Ovary (tissue), 9 donors: ENCODE measurements around the gene EXTL1. TPM values are rescaled to one million over a fixed set of nuclear protein-coding genes. Genes with fewer than 3 reads are reported as not detected.

Experiments
- DNase-seq, 5 donors: peaks; one replicate each; pipeline ENCODE4 v3.0.0-alpha.2; 2019 to 2020
- H3K27ac ChIP-seq, 2 donors: fragments of 200-600 bp; one replicate each; pipeline versions ENCODE4 v1.5.1 to v1.8.0; 2019 to 2022
- H3K27me3 ChIP-seq: fragments of 200-600 bp; one replicate; pipeline ENCODE4 v1.8.0; 2022
- H3K36me3 ChIP-seq: fragments of 200-600 bp; sonication (generic); one replicate; pipeline ENCODE4 v1.5.1; 2019
- H3K4me1 ChIP-seq: one replicate; pipeline ENCODE4 v1.8.1; 2013; ENCODE audit warnings: mild to moderate bottlenecking, moderate library complexity; ENCODE audit not compliant: insufficient read depth
- H3K4me3 ChIP-seq: fragments of 200-600 bp; sonication (generic); one replicate; pipeline ENCODE4 v1.5.1; 2017
- H3K9me3 ChIP-seq, 2 donors: fragments of 200-600 bp in 1 of 2; sonication (generic) in 1 of 2; one replicate each; pipeline versions ENCODE4 v1.5.1 to v1.8.1; 2013 to 2019; ENCODE audit warnings: mild to moderate bottlenecking in 1 of 2, moderate library complexity in 1 of 2
- EP300 ChIP-seq: sonication (generic); formaldehyde crosslinking; IDR thresholded peaks from one replicate; pipeline ENCODE4 v1.6.1; 2017; ENCODE audit warnings: antibody characterized with exemption
- POLR2A ChIP-seq: fragments of 450-650 bp; IDR thresholded peaks from one replicate; pipeline ENCODE4 v1.6.1; 2017; ENCODE audit warnings: antibody characterized with exemption, mild to moderate bottlenecking, moderate library complexity
- WGBS, 3 donors: extraction: QIAGEN DNeasy Blood & Tissue Kit in 1 of 3; methylation state at CpG; one replicate each; pipeline versions ENCODE4 v1.1.5 to v1.1.7; 2013 to 2017; 5-methylcytosine and 5-hydroxymethylcytosine counted together
- intact Hi-C, 4 donors: fragments of 100-400 bp; cut with DNase I; formaldehyde crosslinking; loops; one replicate each; pipeline versions ENCODE4 v1.11.0 to v1.15.1; 2022 to 2023
- polyA plus RNA-seq, 2 donors: library from polyadenylated mRNA; stranded (reverse); fragments of 200-250 nt in 1 of 2; fragments of 350-450 nt in 1 of 2; fragmentation: Illumina TruSeq in 1 of 2; extraction: RNeasy Lipid Tissue Mini Kit (QIAGEN cat#74804) in 1 of 2; gene quantifications; one replicate each; pipeline ENCODE4 v1.2.3, GENCODE V29; 2013 to 2014
- total RNA-seq, 7 donors: library from RNA; depleted of rRNA in 2 of 7; stranded (reverse); fragments of >200 nt in 2 of 7; fragmentation: NEBNext Ultra II Directional in 3 of 7; extraction: Animal tissue kit (Norgen Biotek cat#: 25700) in 3 of 7; gene quantifications; one replicate each; pipeline versions ENCODE4 v1.1.0 to v1.2.4, GENCODE V29; 2016 to 2023
- TF ChIP-seq, protein P1 (sequence below), 3 donors: fragments of 450-650 bp in 2 of 3; fragments of 200-600 bp in 1 of 3; IDR thresholded peaks; one replicate each; pipeline versions ENCODE4 v1.5.1 to v1.8.0; 2016 to 2022; ENCODE audit warnings: antibody characterized with exemption in 3 of 3, mild to moderate bottlenecking in 1 of 3
- donor health status: DM: no; HTN: no; CAD: no; lungs with moderate emphysema.
- donor health status: DM: no; HTN: no; CAD: no.
- donor health status: Bipolar disorder and iron deficiency.
- donor health status: DM: yes; HTN: yes; CAD: no.
- donor health status: DM: no; HTN: no; CAD: no.
- donor health status: DM: yes; HTN: yes; CAD: no.

EXTL1 gene
- total and polyA plus RNA-seq, 9 donors, result 0.47 to 4.5 (median 2.8) TPM

DNA sequence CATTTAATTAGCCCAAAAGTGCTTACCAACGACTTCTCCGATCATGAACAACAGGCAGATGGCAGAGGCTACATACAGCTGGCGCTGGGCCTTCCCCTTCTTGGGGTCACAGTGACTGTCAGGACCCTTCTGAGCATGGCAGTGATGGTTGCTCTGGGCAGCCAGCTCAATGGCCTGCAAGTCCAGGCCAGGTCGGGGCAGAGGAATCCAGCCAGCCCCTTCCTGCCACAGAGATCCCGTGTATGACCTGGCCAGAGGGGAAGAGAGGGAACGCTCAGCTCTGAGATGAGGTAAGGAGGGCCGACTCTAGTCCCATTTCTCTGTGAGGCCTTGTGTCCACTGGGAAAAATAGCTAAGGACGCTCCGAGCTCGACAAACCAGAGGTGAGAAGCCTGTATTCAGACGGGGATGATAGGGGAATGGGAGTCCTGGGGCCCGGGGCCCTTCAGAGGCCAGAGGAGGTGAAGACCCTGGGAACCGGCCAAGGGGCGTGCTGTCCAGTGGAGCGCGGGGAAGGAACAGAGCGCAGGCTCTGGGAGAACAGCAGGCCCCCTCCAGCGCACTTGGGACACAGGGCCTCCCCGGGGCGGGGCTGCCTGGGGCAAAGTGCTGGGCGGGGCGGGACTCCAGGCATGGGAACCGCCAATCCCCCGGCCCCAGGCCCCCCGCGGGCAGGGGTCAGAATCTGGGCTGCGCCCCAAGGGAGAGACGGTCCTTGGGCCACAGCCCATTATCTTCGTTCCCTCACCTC, 23.6 kb downstream of the EXTL1 start:
- Histone ChIP-seq H3K27me3 (peaks cover 3% of the 10 kb centered on the region), H3K36me3 (no peaks in the 10 kb centered on the region), H3K9me3 (no peaks in the 10 kb centered on the region), H3K4me3 (no peak overlapping the region), H3K27ac (no peak overlapping the region), H3K4me1 (no peaks in the 10 kb centered on the region)
- no peak for DNase-seq
- WGBS, 3 donors, result 23 to 25% (median 24%) methylated on average over 26 to 29 of the region's 29 CpGs
- TF ChIP-seq, protein P1, sequence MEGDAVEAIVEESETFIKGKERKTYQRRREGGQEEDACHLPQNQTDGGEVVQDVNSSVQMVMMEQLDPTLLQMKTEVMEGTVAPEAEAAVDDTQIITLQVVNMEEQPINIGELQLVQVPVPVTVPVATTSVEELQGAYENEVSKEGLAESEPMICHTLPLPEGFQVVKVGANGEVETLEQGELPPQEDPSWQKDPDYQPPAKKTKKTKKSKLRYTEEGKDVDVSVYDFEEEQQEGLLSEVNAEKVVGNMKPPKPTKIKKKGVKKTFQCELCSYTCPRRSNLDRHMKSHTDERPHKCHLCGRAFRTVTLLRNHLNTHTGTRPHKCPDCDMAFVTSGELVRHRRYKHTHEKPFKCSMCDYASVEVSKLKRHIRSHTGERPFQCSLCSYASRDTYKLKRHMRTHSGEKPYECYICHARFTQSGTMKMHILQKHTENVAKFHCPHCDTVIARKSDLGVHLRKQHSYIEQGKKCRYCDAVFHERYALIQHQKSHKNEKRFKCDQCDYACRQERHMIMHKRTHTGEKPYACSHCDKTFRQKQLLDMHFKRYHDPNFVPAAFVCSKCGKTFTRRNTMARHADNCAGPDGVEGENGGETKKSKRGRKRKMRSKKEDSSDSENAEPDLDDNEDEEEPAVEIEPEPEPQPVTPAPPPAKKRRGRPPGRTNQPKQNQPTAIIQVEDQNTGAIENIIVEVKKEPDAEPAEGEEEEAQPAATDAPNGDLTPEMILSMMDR (IDR thresholded peaks at IDR 0.05), result no peak
- no peak for TF ChIP-seq POLR2A
- TF ChIP-seq EP300, result no peak
- intact Hi-C loops, result no loop called here

DNA sequence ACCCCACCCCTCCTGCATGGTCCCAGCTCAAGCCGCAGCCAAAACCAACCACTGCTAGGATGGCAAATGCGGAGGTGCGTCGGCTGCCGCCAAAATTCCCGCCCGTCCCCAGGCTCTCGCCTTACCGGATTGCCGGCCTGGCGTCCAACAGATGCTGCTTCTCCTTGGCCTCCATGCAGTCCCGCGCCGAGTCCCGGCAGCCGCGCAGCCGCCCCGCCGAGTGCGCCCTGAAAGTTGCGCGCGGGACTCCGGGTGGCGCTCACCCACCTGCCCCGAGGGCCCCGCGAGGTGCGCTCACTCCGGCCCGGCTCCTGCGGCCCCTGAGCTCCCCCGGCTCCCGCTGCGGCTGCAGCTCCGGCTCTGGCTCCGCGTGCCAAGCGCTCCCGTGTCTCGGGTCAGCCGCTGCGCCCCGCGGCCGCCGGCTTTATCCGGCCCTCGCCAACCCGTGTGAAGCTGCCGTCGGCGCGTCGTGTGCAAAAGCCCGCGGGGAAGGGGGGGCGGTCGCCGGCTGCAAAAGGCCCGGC, 24.2 kb downstream of the EXTL1 start, which contains the start of gene SLC30A2:
Gene SLC30A2, minus strand, starts transcription at position 397 of the 524 bp plus-strand sequence. Its CDS starts 222 bp downstream, at position 175.
- no peak within 1 kb of the TSS for H3K4me3 ChIP-seq
- TF ChIP-seq POLR2A, result no peak
- TF ChIP-seq, protein P1 (IDR thresholded peaks at IDR 0.05), result no peak
- no peak for TF ChIP-seq EP300
- DNase-seq, result no peak
- H3K36me3 ChIP-seq, result no peaks in the 10 kb centered on the region
- H3K4me1 ChIP-seq, result no peaks in the 10 kb centered on the region
- 1% methylated on average over 31 to 62 of the region's 62 CpGs for WGBS, 3 donors
- H3K27ac ChIP-seq, result no peak within 1 kb of the TSS
- H3K9me3 ChIP-seq, result no peaks in the 10 kb centered on the region
- intact Hi-C loops, result no loop called here
- H3K27me3 ChIP-seq, result peaks cover 3% of the 10 kb centered on the region

DNA sequence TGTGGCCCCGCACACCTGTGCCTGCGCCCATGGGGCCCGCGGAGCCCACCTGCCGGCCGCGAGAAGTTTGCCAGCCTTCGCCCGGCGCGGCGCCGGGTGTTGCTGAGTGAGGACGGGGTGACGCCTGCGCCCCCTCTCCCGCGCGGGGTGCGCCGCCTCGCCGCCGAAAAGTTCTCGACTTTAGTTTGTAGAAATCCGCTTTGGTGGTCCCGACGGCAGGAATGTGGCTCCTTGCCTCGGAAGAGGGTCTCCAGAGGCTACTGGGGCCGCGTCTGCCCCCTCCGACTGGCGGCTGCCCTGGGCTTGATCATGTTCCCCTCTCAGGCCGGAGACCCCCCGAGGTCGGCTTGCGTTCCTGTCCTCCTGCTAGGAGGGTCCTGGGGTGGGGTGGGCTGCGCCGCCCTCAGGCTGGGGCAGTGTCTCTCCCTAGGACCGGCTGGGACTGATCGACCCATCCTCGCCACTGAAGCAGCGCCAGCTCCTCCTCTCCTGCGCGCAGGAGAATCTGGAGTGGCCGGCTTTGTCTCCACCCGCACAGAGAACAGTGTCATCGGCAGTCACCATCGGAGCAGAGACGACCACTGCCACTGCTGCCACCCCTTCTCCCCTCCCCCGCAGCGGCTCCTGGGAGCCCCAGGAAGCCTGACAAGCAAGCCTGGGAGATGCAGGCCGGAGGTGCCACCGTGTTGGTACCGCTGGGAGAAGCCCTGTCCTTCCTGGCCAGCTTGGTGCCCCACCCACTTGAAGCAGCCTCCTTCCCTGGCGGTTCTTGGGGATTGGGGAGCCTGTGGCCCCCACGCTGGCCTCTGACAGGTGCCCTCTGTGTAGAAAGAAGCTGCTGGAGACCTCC, 24.9 kb downstream of the EXTL1 start:
- Histone ChIP-seq H3K27ac (no peak overlapping the region), H3K9me3 (no peaks in the 10 kb centered on the region), H3K4me3 (no peak overlapping the region), H3K27me3 (peaks cover 3% of the 10 kb centered on the region), H3K4me1 (no peaks in the 10 kb centered on the region), H3K36me3 (no peaks in the 10 kb centered on the region)
- WGBS, 3 donors, result 3 to 7% (median 6%) methylated on average over 41 to 57 of the region's 57 CpGs
- DNase-seq, result no peak
- TF ChIP-seq, protein P1 (IDR thresholded peaks at IDR 0.05), result no peak
- TF ChIP-seq EP300 (no peak), POLR2A (no peak)
- intact Hi-C loops, result no loop called here

DNA sequence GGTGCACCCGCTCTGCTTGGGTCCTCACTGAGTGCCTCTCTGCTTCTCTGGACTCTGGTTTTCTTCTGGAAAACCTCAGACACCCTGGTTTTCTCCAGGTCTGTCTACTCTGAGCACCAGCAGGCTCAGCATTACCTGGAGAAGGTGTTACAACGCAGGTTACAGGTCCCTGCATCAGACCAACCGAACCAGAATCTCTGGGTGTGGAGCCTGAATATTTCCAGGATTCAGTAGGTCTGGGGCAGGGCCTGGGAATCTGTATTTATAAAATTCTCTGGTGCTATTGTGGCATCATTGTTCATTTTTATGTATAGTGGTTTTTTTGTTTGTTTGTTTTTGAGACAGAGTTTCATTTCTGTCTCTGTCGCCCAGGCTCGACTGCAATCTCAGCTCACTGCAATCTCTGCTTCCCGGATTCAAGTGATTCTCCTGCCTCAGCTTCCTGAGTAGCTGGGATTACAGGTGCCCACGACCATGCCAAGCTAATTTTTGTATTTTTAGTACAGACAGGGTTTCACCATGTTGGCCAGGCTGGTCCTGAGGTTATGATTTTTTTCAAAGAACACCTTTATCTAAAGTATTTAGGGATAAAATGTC, 25.8 kb downstream of the EXTL1 start:
- Histone ChIP-seq H3K27ac (no peak overlapping the region), H3K4me1 (no peaks in the 10 kb centered on the region), H3K27me3 (peaks cover 3% of the 10 kb centered on the region), H3K9me3 (no peaks in the 10 kb centered on the region), H3K36me3 (no peaks in the 10 kb centered on the region), H3K4me3 (no peak overlapping the region)
- intact Hi-C loops, result no loop called here
- TF ChIP-seq EP300 (no peak), POLR2A (no peak)
- TF ChIP-seq, protein P1 (IDR thresholded peaks at IDR 0.05), result no peak
- 71 to 77% (median 71%) methylated on average over 7 of the region's 7 CpGs for WGBS, 3 donors
- DNase-seq, result no peak
